ENCODE measurements around the gene IGF1.

IGF1 gene

GRCh38 chr12:102351322-102351721, 129.0 kb downstream of the IGF1 start:
- Histone ChIP-seq H3K9me2 (replicated peaks; ENCODE audit: control insufficient read depth, low read length) (no peaks in the 10 kb centered on the region), H3K4me3 (ENCODE audit: low read length) (no peak overlapping the region), H3K27ac (ENCODE audit: low read depth, low read length) (no peak overlapping the region), H3K4me2 (ENCODE audit: low read length) (no peak overlapping the region), H3K79me2 (ENCODE audit: control insufficient read depth, low read length) (no peaks in the 10 kb centered on the region), H3F3A (ENCODE audit: control insufficient read depth, insufficient read depth) (no peaks in the 10 kb centered on the region), H4K20me1 (ENCODE audit: control insufficient read depth, insufficient read depth, low read depth, low read length) (no peaks in the 10 kb centered on the region), H3K9me3 (ENCODE audit: control insufficient read depth, insufficient read depth, low read length) (no peaks in the 10 kb centered on the region), H3K27me3 (ENCODE audit: control insufficient read depth, low read length) (no peaks in the 10 kb centered on the region), H3K36me3 (ENCODE audit: control insufficient read depth, low read length) (no peaks in the 10 kb centered on the region), H3K4me1 (ENCODE audit: control insufficient read depth, low read length) (no peaks in the 10 kb centered on the region)
- no peak for TF ChIP-seq CTCF (IDR thresholded peaks at IDR 0.05; ENCODE audit: low read depth, low read length, poor library complexity, severe bottlenecking)
- no peak for TF ChIP-seq EZH2phosphoT487 (IDR thresholded peaks at IDR 0.05; ENCODE audit: borderline replicate concordance, low read length)

GRCh38 chr12:102350070-102350469, 130.3 kb downstream of the IGF1 start:
- H3K27me3 ChIP-seq (ENCODE audit: control insufficient read depth, low read length), result no peaks in the 10 kb centered on the region
- H3K9me3 ChIP-seq (ENCODE audit: control insufficient read depth, insufficient read depth, low read length), result no peaks in the 10 kb centered on the region
- no peaks in the 10 kb centered on the region for H3K4me1 ChIP-seq (ENCODE audit: control insufficient read depth, low read length)
- TF ChIP-seq EZH2phosphoT487 (IDR thresholded peaks at IDR 0.05; ENCODE audit: borderline replicate concordance, low read length) (no peak), CTCF (IDR thresholded peaks at IDR 0.05; ENCODE audit: low read depth, low read length, poor library complexity, severe bottlenecking) (no peak)
- no peak overlapping the region for H3K4me3 ChIP-seq (ENCODE audit: low read length)
- H3F3A ChIP-seq (ENCODE audit: control insufficient read depth, insufficient read depth), result no peaks in the 10 kb centered on the region
- H3K79me2 ChIP-seq (ENCODE audit: control insufficient read depth, low read length), result no peaks in the 10 kb centered on the region
- H3K36me3 ChIP-seq (ENCODE audit: control insufficient read depth, low read length), result no peaks in the 10 kb centered on the region
- no peak overlapping the region for H3K27ac ChIP-seq (ENCODE audit: low read depth, low read length)
- no peaks in the 10 kb centered on the region for H4K20me1 ChIP-seq (ENCODE audit: control insufficient read depth, insufficient read depth, low read depth, low read length)
- no peaks in the 10 kb centered on the region for H3K9me2 ChIP-seq (replicated peaks; ENCODE audit: control insufficient read depth, low read length)
- no peak overlapping the region for H3K4me2 ChIP-seq (ENCODE audit: low read length)

GRCh38 chr12:102349079-102349478, 131.3 kb downstream of the IGF1 start:
- no peaks in the 10 kb centered on the region for H3K9me2 ChIP-seq (replicated peaks; ENCODE audit: control insufficient read depth, low read length)
- no peak overlapping the region for H3K4me3 ChIP-seq (ENCODE audit: low read length)
- no peaks in the 10 kb centered on the region for H3K9me3 ChIP-seq (ENCODE audit: control insufficient read depth, insufficient read depth, low read length)
- H3F3A ChIP-seq (ENCODE audit: control insufficient read depth, insufficient read depth), result no peaks in the 10 kb centered on the region
- H3K36me3 ChIP-seq (ENCODE audit: control insufficient read depth, low read length), result no peaks in the 10 kb centered on the region
- no peaks in the 10 kb centered on the region for H4K20me1 ChIP-seq (ENCODE audit: control insufficient read depth, insufficient read depth, low read depth, low read length)
- H3K79me2 ChIP-seq (ENCODE audit: control insufficient read depth, low read length), result no peaks in the 10 kb centered on the region
- no peak overlapping the region for H3K27ac ChIP-seq (ENCODE audit: low read depth, low read length)
- no peaks in the 10 kb centered on the region for H3K4me1 ChIP-seq (ENCODE audit: control insufficient read depth, low read length)
- no peak for TF ChIP-seq CTCF (IDR thresholded peaks at IDR 0.05; ENCODE audit: low read depth, low read length, poor library complexity, severe bottlenecking)
- no peaks in the 10 kb centered on the region for H3K27me3 ChIP-seq (ENCODE audit: control insufficient read depth, low read length)
- H3K4me2 ChIP-seq (ENCODE audit: low read length), result no peak overlapping the region

GRCh38 chr12:102347811-102348210, 132.6 kb downstream of the IGF1 start:
- Histone ChIP-seq H4K20me1 (ENCODE audit: control insufficient read depth, insufficient read depth, low read depth, low read length) (no peaks in the 10 kb centered on the region), H3F3A (ENCODE audit: control insufficient read depth, insufficient read depth) (no peaks in the 10 kb centered on the region), H3K27me3 (ENCODE audit: control insufficient read depth, low read length) (no peaks in the 10 kb centered on the region), H3K4me2 (ENCODE audit: low read length) (no peak overlapping the region), H3K9me2 (replicated peaks; ENCODE audit: control insufficient read depth, low read length) (no peaks in the 10 kb centered on the region), H3K79me2 (ENCODE audit: control insufficient read depth, low read length) (no peaks in the 10 kb centered on the region), H3K9me3 (ENCODE audit: control insufficient read depth, insufficient read depth, low read length) (no peaks in the 10 kb centered on the region), H3K36me3 (ENCODE audit: control insufficient read depth, low read length) (no peaks in the 10 kb centered on the region), H3K4me3 (ENCODE audit: low read length) (no peak overlapping the region), H3K27ac (ENCODE audit: low read depth, low read length) (no peak overlapping the region), H3K4me1 (ENCODE audit: control insufficient read depth, low read length) (no peaks in the 10 kb centered on the region)
- TF ChIP-seq EZH2phosphoT487 (IDR thresholded peaks at IDR 0.05; ENCODE audit: borderline replicate concordance, low read length) (no peak), CTCF (IDR thresholded peaks at IDR 0.05; ENCODE audit: low read depth, low read length, poor library complexity, severe bottlenecking) (no peak)

Data from DOHH2 (cell line).